A673 (cell line): ENCODE measurements around the gene FAM149A. TPM values are rescaled to one million over a fixed set of nuclear protein-coding genes. Genes with fewer than 3 reads are reported as not detected.

ENCODE experiments used
- BruUV-seq: library from RNA; stranded (reverse); fragments of 400-500 nt; replicated peaks from 2 replicates; lab custom pipeline; 2021; lab: Mats Ljungman, UMichigan
- CTCF ChIA-PET: fragments of 300-600 bp; sonication (Branson Sonifier 250); formaldehyde crosslinking; loops from one replicate; lab custom pipeline; 2022; ENCODE audit warnings: antibody characterized with exemption; lab: Charles Lee
- POLR2A ChIA-PET: fragments of 300-600 bp; sonication (Branson Sonifier 250); formaldehyde crosslinking; loops from one replicate; lab custom pipeline; 2022; ENCODE audit warnings: antibody characterized with exemption; ENCODE audit not compliant: low non-redundant PET; lab: Charles Lee
- DNase-seq: peaks from one replicate; pipeline ENCODE4 v3.0.0-alpha.2; 2015; ENCODE audit warnings: low spot score
- H3K27ac ChIP-seq: fragments of 200-600 bp; sonication (generic); 2 replicates; pipeline ENCODE4 v1.5.1; 2016; ENCODE audit warnings: mixed run types, low read depth, mild to moderate bottlenecking, mixed read lengths, antibody characterized with exemption, low read length; ENCODE audit not compliant: poor library complexity, severe bottlenecking
- H3K27me3 ChIP-seq: fragments of 200-600 bp; sonication (generic); replicated peaks from 2 replicates; pipeline ENCODE4 v1.6.1; 2017; ENCODE audit warnings: mixed run types, low read depth, mild to moderate bottlenecking, mixed read lengths, antibody characterized with exemption, low read length; ENCODE audit not compliant: insufficient read depth, poor library complexity
- H3K36me3 ChIP-seq: fragments of 200-600 bp; sonication (generic); 2 replicates; pipeline ENCODE4 v1.6.1; 2016; ENCODE audit warnings: mixed run types, mild to moderate bottlenecking, mixed read lengths, antibody characterized with exemption, low read length; ENCODE audit not compliant: insufficient read depth, poor library complexity, severe bottlenecking
- H3K4me1 ChIP-seq: fragments of 200-600 bp; sonication (generic); 2 replicates; pipeline ENCODE4 v1.6.1; 2017; ENCODE audit warnings: mixed run types, mild to moderate bottlenecking, mixed read lengths, antibody characterized with exemption, low read length; ENCODE audit not compliant: insufficient read depth, poor library complexity, severe bottlenecking
- H3K4me3 ChIP-seq: fragments of 200-600 bp; sonication (generic); 2 replicates; pipeline ENCODE4 v1.5.1; 2016; ENCODE audit warnings: low read depth, mixed run types, mild to moderate bottlenecking, mixed read lengths, low read length; ENCODE audit not compliant: poor library complexity, severe bottlenecking
- H3K9me3 ChIP-seq: fragments of 200-600 bp; sonication (generic); 2 replicates; pipeline ENCODE4 v1.6.1; 2016; ENCODE audit warnings: mixed run types, low read depth, mild to moderate bottlenecking, mixed read lengths, antibody characterized with exemption, low read length; ENCODE audit not compliant: poor library complexity, severe bottlenecking
- CTCF ChIP-seq: fragments of 300-800, 200-600 bp; sonication (generic); conservative IDR thresholded peaks from 2 replicates; pipeline ENCODE4 v1.5.1; 2017; ENCODE audit warnings: low read depth, mild to moderate bottlenecking, antibody characterized with exemption, low read length, moderate library complexity, mixed read lengths
- EZH2 ChIP-seq: fragments of 200-600 bp; sonication (generic); IDR thresholded peaks from 2 replicates; pipeline ENCODE4 v1.6.1; 2017; ENCODE audit warnings: borderline replicate concordance, low read depth, mild to moderate bottlenecking, mixed read lengths, antibody characterized with exemption, low read length; ENCODE audit not compliant: poor library complexity, severe bottlenecking
- intact Hi-C: fragments of 100-400 bp; cut with micrococcal nuclease; formaldehyde crosslinking; loops from one replicate; pipeline ENCODE4 v1.10.0; 2022; ENCODE audit not compliant: unreplicated experiment
- total RNA-seq: library from RNA; stranded (reverse); gene quantifications from 2 replicates; pipeline ENCODE4 v1.2.3, GENCODE V29; 2021

The FAM149A gene
- total RNA-seq, 1 experiment from 2014 or later = 0.90 TPM

- Histone ChIP-seq H3K36me3 (no peaks in the 10 kb centered on the region), H3K27me3 (no peaks in the 10 kb centered on the region), H3K27ac (no peak overlapping the region), H3K9me3 (no peaks in the 10 kb centered on the region), H3K4me1 (peaks cover 37% of the 10 kb centered on the region), H3K4me3 (no peak overlapping the region)
- peak; percentile 29 for DNase-seq
- TF ChIP-seq EZH2 (no peak), CTCF (peak; percentile 51)
- no TSS peak for BruUV-seq
- POLR2A ChIA-PET = no interaction called here
- CTCF ChIA-PET = interaction anchor here (0.5 kb wide), 1 partner anchor 825 kb away, joined by 4 read pairs; no protein-coding TSS in a partner anchor
- intact Hi-C loops = no loop called here
These were observed 97.2 kb downstream of the FAM149A start for GRCh38 chr4:186201535-186202230.

- ChIA-PET POLR2A (no interaction called here), CTCF (no interaction called here)
- Histone ChIP-seq H3K4me3 (no peak overlapping the region), H3K27me3 (no peaks in the 10 kb centered on the region), H3K9me3 (no peaks in the 10 kb centered on the region), H3K27ac (no peak overlapping the region), H3K4me1 (peaks cover 37% of the 10 kb centered on the region), H3K36me3 (no peaks in the 10 kb centered on the region)
- BruUV-seq = no TSS peak
- no peak for DNase-seq
- TF ChIP-seq EZH2 = no peak
- intact Hi-C loops = no loop called here
These were observed 98.1 kb downstream of the FAM149A start for GRCh38 chr4:186202490-186203140.

- peaks cover 37% of the 10 kb centered on the region for H3K4me1 ChIP-seq
- H3K9me3 ChIP-seq = no peaks in the 10 kb centered on the region
- TF ChIP-seq EZH2 (no peak), CTCF (no peak)
- H3K27ac ChIP-seq = peak overlapping the region; percentile 90
- no peaks in the 10 kb centered on the region for H3K36me3 ChIP-seq
- ChIA-PET POLR2A (no interaction called here), CTCF (interaction anchor here (0.9 kb wide), 1 partner anchor 13 kb away, joined by 3 read pairs; no protein-coding TSS in a partner anchor)
- DNase-seq = peak; percentile 90
- peak overlapping the region; percentile 36 for H3K4me3 ChIP-seq
- no TSS peak for BruUV-seq
- no peaks in the 10 kb centered on the region for H3K27me3 ChIP-seq
- intact Hi-C loops = no loop called here
These were observed 98.9 kb downstream of the FAM149A start for GRCh38 chr4:186203406-186203805.
